Kidney tubule cell (primary cell): Measurements from ENCODE around the gene WNT5A.

Experiments
- DNase-seq: peaks from one replicate; pipeline ENCODE4 v3.0.0-alpha.2; 2018; ENCODE audit warnings: low spot score

The WNT5A gene

GRCh38 chr3:55505776-55506175 lies 18.7 kb upstream of the WNT5A start:
- no peak for DNase-seq

GRCh38 chr3:55505102-55505501 lies 18.0 kb upstream of the WNT5A start:
- DNase-seq: peak; percentile 50

DNA sequence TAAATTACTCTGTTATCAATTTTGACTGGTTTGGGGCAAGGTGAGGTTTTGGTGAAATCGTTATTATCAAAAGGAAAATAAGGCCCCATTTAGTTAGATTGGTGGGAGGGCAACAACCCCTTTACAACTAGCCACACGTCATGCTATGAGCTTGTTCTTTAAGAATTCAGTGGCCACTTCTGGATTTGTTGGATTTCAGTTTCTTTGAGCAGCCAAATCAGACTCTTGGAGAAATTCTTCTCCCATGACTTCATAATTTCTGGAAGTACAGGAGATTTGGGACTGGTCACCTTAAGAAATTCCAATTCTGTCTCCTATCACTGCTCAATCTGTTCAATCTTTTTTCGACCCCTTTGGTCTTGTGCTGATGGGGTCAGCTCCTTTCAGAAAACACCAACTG lies 14.8 kb upstream of the WNT5A start:
- DNase-seq: peak; percentile 52

DNA sequence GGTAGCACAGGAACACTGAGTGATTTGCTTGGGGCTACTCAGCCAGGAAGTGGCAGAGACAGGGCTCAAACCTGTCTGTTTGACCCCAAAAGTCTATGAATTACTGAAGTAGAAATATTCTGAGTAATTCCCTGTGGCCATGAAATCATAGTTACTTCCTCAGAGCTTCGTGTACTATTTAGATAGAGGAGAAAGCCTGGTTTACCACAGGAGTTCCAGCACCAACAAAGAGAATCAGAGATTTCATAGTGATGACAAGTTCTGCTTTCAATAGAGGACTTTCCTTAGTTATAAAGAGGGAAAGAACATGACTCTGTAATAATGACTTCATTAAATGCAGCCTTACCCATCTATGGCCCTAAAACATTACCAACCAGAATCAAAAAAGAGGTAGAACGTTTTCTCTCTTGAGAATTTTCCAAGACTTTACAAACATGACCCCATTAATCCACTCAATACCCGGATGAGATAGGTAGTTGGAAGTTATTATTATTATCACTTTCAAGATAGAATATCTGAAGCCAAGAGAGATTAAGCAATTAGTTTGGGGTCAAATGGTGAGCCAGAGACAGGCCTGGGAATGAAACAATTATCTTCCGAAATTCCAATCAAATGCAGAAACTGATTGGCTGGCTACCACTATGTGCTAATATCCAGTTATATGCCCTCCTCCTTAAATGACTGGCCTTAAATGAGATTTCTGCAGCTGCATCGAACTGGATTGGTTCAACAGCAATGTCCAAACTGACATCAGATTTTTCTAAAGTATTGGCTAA lies 13.6 kb upstream of the WNT5A start:
- peak; percentile 87 for DNase-seq

DNA sequence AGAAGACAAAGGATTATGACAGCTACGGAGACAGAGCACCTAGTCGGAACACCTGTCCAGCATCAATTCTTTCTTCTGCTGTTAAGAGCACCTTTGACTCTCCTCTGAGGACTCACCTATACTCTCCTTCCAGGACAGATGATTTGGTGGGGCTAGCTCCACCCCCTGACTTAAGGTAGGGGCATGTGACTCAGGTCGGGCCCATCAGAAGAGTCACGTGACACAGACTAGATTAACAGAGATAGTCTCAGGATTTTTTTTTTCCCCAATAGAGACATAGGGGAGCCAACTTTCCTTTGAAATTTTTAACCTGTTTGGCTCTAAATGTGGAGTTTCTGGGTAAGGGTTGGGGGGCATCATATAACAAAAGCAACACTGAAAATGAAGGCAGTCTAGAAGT lies 11.4 kb upstream of the WNT5A start:
- no peak for DNase-seq

DNA sequence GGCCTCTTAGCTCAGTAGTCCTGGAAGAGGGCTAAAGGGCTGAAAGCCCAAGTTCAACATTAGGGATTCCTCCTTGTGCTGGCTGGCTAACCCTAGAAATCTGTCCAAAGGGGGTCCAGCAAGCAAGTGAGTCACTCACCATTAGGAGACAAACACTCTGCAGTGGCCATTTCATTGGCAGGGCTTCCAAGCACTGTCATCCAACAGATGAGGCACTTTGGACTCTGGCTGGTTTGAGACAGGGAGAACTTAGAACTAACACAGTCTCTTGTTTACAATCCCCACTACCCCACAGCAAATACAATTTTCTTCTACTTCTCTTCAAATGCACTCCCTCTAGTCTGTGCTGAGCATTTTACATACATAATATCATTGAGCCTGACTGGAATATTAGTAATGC lies 10.1 kb upstream of the WNT5A start:
- no peak for DNase-seq

GRCh38 chr3:55494976-55495375 lies 7.9 kb upstream of the WNT5A start:
- peak; percentile 31 for DNase-seq

DNA sequence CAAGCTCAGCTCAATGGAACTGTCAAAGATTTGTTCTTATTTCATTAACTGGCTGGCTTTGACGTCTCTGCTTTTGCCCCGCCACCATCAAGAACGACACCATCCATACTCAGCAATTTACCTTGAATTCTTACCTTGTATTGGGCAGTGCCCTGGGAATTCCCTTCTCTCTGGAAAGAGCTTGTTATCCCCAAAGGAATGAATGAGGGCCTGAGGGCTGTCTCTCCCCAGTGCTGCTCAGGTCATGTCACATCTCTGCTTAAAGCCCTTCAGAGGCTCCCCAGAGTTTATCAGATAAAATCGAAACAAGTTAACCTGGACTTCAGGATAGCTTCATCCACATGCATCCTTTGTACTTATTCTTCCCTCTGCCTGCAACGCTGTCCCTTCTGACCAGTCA lies 5.9 kb upstream of the WNT5A start:
- DNase-seq: no peak

DNA sequence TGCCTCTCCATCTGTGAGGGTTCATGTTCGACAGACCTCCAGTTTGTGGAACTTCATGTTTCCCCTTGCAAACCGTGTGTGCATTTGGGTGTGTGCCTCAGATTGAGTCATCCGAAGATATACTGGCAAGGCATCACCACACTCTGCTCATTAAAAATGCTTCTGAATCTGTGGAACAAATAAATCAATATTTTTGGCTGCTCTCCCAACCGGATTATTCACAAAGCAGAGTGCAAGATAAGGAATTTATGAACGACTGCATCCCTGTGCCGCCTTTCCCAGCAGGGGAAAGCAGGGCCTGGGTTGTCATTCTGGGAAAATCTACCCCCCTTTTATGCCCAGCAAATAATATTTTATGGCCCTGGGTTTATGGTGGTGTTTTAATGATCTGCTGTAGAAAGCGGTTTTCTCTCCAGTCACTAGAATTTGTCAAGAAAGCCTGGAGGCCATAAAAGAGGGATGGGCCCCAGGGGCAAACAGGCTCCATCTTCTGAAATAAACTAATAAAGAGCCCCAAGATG lies 4.2 kb upstream of the WNT5A start:
- DNase-seq: no peak

DNA sequence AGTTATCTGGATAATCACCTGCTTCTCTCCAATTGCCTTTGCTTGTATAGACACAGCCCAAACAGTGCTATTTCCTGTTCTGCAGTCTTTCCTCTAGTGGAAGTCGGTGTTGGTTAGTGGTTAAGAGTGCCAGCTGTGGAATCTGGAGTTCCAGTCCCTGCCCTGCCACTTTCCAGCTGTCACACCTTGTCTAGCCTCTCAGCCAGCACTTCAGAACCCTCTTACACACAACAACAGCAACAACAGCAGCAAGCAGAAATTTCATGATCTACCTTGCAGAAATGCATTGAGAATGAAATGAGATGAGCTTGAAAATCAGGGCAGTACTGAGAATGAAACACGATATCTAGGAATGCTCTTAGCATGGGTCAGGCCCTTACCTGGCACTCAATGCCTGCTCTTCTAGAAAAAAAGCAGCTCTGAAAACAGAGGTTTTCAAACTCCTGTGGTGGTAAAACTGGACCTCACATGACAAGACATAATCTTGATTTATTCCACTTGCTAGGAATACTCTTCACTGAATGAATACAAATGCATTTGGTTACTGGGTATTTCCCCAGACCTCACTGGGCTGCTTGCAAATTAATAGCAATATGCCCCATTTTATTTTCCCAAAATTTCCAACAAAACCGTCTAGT lies 3.3 kb upstream of the WNT5A start:
- DNase-seq: no peak

DNA sequence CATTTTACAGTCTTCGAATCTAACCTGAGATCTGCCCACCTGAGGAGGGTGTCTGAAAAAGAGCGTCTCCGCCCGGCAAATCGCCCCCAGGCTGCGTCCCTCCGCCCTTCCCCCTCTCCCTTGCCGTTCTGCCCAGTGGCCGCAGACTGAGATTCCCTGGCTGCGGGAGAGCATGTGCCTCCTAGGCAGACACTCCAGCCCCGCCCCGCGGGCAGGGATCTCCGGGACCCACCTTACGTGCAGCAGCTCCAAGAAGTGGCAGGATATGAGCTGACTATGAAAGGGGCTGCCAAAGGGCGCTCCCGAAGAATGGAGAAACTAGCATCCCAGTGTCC lies 2.7 kb upstream of the WNT5A start:
- DNase-seq: peak; percentile 48

- peak; percentile 70 for DNase-seq
Observed at GRCh38 chr3:55488398-55489055, 1.4 kb upstream of the WNT5A start.

- DNase-seq: peak; percentile 51
Observed at GRCh38 chr3:55487381-55488241, 505 bp upstream of the WNT5A start.

DNA sequence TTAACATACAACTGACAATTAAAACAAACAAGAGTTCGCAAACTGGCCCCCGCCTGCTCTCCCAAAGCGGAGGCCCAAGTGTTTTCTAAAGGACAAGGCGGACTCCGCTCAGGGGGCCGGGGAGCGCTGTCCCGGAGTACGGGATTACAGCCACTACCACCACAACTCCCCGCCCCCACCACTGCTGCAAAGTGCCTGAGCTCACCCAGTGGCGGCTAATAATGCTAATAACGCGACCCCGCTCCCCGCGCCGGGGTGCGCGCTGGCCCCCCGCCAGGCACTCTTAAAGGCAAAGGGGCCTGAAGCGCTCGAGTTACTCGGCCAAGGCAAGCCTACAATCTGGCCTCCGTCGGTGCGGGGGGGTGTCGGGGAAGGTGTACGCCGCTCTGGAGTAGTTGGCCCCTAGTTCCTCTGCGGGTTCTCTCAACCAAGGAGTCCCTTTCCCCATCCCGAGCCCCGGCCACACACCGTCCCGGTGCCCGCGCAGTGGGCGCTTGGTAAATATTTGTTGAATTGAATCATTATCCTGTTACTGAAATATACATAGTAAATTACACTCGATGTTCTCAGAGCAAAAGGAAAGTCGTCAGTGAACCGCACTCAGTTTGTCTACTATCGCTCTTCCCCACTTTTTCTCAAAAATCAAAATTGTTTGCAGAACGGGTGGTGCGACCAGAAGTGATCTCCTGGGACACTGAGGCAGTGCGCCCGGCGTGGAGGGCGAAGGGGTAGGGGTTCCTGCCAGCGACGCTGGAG lies 827 bp downstream of the WNT5A start:
- peak; percentile 53 for DNase-seq

GRCh38 chr3:55484801-55485791 lies 2.0 kb downstream of the WNT5A start:
- DNase-seq: peak; percentile 80

- no peak for DNase-seq
Observed at GRCh38 chr3:55484191-55484689, 2.9 kb downstream of the WNT5A start.

GRCh38 chr3:55483196-55484095 lies 3.7 kb downstream of the WNT5A start:
- DNase-seq: no peak

DNA sequence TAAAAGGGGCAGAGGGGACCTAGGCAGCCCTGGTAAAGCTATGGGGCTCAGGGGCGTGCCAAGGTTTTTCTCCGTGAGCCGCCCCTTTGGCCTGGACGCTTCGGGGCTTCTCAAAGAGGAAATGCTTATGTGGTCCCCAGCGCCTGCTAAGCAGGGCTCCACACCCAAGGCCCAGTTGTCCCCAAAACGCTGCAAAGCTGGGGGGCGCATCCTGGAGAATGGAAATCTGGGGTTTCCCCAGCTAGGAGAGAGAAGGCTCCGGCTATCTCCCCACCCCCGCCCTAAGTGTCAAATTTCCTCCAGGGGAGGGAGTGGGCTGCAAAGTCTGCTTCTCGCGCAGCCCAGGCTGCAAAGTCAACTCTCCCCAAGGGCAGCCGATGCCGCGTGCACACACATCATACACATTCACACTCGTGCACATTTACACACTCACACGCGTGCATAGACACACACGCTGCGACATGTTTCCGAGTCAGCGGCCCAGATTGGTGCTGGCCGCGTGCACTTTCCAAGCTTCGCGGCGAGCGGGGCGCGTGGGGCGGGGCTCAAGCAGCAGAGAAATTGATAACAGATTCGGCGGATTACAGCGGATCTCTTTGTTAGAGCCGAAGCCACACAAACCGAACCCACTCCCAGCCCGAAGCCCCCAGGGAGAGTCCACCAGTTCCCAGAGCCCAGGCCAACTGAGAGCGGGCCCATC lies 4.5 kb downstream of the WNT5A start:
- no peak for DNase-seq
